ENCODE results near the gene RGL1. TPM values are rescaled to one million over a fixed set of nuclear protein-coding genes. Genes with fewer than 3 reads are reported as not detected.

Gene RGL1
- polyA plus RNA-seq, 10 donors: 25.4 to 34.7 (median 29.9) TPM

- peak in 2 of 3 donors; percentile 43 to 79 for DNase-seq
These were observed 81.9 kb downstream of the RGL1 start for GRCh38 chr1:183886853-183887252.

GRCh38 chr1:183887826-183888819 is 83.2 kb downstream of the RGL1 start:
- DNase-seq: peak in 1 of 3 donors; percentile 49

- no peak for DNase-seq
These were observed 84.2 kb downstream of the RGL1 start for GRCh38 chr1:183889095-183889494.

GRCh38 chr1:183891158-183891856 is 86.4 kb downstream of the RGL1 start:
- DNase-seq: no peak

DNA sequence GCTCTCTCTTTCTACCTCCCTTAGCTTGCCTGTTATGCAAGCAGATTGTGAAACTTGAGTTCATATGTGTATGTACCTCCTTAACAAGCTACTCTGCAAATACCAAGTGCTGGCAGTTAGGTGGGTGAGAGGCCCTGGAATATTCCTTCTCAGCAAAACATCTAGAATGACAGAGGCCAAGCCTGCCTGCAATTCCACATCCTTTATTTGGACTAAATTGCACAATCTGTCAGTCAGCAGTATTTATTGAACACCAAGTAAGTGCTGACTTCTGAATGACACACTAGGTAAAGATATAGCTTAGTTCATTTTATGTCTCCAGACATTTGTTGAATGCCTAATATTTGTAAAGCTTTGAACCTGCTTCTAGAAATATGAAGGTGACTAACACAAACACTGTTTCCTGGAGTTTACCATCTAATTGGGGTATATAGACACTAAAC is 87.5 kb downstream of the RGL1 start:
- DNase-seq: no peak

GRCh38 chr1:183893561-183894289 is 88.8 kb downstream of the RGL1 start:
- DNase-seq: no peak

DNA sequence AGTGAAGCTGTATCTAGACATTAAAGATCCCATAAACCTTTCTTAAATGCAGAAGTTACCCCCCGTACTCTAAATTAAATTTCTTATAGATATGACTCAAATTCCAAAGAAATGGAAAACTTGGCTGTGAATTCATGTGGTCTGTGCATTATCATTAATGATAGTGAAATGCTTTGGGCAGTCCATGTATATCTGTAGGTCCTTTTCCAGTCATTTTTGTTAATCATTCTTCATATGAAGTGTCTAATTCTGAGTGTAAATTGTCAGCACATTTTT is 89.3 kb downstream of the RGL1 start:
- DNase-seq: no peak

DNA sequence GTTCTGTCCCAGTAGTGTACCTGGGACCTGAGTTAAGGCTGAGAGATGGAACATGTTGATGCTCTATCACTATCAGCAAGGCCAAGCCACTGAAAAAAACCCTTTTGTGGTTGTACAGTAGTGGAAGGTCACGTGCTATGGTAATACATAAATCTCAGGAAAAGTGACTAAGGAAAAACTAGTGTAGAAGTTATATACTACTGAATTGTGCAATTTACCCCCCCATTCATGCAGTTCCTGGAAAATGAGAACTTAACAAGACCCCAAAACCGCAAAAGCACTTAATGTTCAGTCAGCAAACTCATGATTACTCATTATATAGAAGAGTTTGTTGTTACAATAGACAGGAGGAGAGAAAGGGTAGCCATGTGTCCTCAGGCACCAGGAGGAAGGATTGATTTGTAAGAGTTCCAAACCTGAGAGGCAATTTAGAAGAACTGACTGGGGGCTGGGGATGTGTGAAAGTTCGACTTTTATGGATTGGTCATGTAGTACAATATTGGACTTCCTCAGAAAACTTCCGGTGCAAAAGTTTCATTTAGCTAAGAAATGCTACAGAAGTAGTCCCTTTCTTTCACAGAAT is 91.6 kb downstream of the RGL1 start:
- DNase-seq: no peak

GRCh38 chr1:183898001-183898396 is 93.1 kb downstream of the RGL1 start:
- DNase-seq: no peak

GRCh38 chr1:183898610-183899009 is 93.7 kb downstream of the RGL1 start:
- DNase-seq: no peak

GRCh38 chr1:183901748-183902330 is 96.9 kb downstream of the RGL1 start:
- DNase-seq: no peak

- no peak for DNase-seq
These were observed 98.2 kb downstream of the RGL1 start for GRCh38 chr1:183903101-183903500.

- DNase-seq: no peak
These were observed 100.7 kb downstream of the RGL1 start for GRCh38 chr1:183905508-183906113.

- no peak for DNase-seq
These were observed 102.2 kb downstream of the RGL1 start for GRCh38 chr1:183907070-183907469.

DNA sequence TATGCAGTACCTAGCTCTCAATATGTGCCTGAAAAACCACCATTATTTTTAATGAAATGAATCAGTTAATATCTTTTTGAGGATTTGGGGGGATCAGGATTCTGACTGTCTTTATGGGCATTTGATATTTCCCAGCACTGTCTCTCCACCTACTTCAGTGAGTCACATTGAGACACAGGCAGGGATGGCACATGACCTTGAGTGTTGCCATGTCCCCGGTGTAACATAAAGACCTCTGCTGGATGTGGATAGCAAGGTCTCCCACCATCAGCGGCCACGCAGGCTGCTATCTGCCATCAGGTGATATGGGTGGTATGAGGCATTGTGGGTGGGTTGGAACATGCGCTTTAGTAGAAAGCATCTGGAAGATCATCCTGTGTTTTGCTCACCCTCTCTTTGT is 103.2 kb downstream of the RGL1 start:
- no peak for DNase-seq

- DNase-seq: no peak
These were observed 104.8 kb downstream of the RGL1 start for GRCh38 chr1:183909672-183910071.

GRCh38 chr1:183910845-183911244 is 105.9 kb downstream of the RGL1 start:
- peak in 2 of 3 donors; percentile 38 to 74 for DNase-seq

GRCh38 chr1:183911285-183911684 is 106.4 kb downstream of the RGL1 start:
- peak in 1 of 3 donors; percentile 76 for DNase-seq

DNA sequence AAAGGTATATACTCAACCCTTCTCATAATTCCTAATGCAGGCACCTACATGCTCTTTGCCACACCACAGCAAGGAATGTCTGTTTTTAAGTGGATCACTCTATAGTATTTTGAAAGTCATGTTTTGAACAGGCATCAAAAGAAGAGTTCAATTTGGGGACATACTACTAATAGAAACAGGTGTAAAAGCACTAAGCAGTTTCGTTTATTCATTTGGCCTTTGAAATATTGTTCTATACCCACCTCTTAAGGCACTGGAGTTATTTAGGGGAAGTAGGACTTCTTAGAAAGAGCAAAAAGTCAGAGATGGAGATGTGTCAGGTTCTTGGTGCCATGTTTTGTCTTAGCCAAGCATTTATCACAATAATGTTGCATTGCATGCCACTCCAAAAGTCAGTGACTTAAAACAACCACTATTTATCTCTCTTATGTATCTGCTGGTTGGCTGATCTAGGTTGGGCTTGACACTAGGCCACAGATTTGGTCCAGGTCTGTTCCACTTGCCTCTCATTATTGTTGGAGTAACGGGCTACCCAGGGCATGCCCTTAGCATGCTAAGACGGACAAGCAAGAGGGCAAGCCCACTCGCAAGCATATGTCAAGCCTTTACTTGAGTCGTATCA is 107.5 kb downstream of the RGL1 start:
- no peak for DNase-seq

DNA sequence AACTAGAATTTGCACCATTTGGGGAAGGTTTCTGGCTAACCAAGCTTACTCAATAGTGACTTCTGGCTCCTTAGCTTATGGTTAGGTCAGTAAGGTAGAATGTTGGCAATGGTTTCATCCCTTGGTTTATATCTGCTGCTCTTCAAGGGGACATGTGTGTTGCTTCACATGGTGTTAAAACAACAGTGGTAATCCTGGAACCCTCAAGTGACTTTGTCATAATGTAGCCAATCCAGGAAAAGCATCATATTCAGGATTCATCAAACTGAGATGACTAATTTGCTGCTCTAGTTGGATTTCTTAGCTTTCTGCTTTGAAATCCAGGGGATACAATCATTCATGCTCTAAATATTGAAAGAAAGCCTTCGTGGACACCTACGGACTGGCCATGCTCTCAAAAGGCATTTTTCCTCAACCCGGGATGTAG is 108.7 kb downstream of the RGL1 start:
- DNase-seq: no peak

- no peak for DNase-seq
These were observed 109.4 kb downstream of the RGL1 start for GRCh38 chr1:183914276-183914675.
